PC-9 (cell line): Measurements from ENCODE around the gene NXPH2. TPM values are rescaled to one million over a fixed set of nuclear protein-coding genes. Genes with fewer than 3 reads are reported as not detected.

Experiments
- BruUV-seq: library from RNA; stranded (reverse); fragments of 400-500 nt; replicated peaks from 2 replicates; lab custom pipeline; 2021; lab: Mats Ljungman, UMichigan
- CTCF ChIA-PET: fragments of 300-600 bp; sonication (Branson Sonifier 250); formaldehyde crosslinking; loops from one replicate; lab custom pipeline; 2022; ENCODE audit warnings: antibody characterized with exemption; lab: Charles Lee
- POLR2A ChIA-PET: fragments of 300-600 bp; sonication (Branson Sonifier 250); formaldehyde crosslinking; loops from one replicate; lab custom pipeline; 2022; ENCODE audit warnings: antibody characterized with exemption; ENCODE audit not compliant: unreplicated experiment; lab: Charles Lee
- DNase-seq, 2 experiments: peaks; one replicate each; pipeline versions ENCODE4 v3.0.0 to v3.0.0-alpha.2; 2015 to 2022; ENCODE audit warnings: mixed read lengths in 1 of 2
- H2AFZ ChIP-seq: fragments of 200-600 bp; sonication (generic); 2 replicates; pipeline ENCODE4 v1.8.1; 2017; ENCODE audit warnings: antibody characterized with exemption
- H3F3A ChIP-seq: fragments of 200-600 bp; sonication (generic); 2 replicates; pipeline ENCODE4 v1.8.1; 2017; ENCODE audit warnings: antibody characterized with exemption, mild to moderate bottlenecking, low read depth; ENCODE audit not compliant: insufficient read depth
- H3K27ac ChIP-seq: fragments of 200-600 bp; sonication (generic); 2 replicates; pipeline ENCODE4 v1.6.1; 2016; ENCODE audit warnings: mixed run types
- H3K27me3 ChIP-seq: fragments of 200-600 bp; sonication (generic); 2 replicates; pipeline ENCODE4 v1.6.1; 2016; ENCODE audit warnings: low read depth, mixed run types; ENCODE audit not compliant: insufficient read depth
- H3K36me3 ChIP-seq: fragments of 200-600 bp; sonication (generic); 2 replicates; pipeline ENCODE4 v1.6.1; 2016; ENCODE audit warnings: low read depth, mixed run types
- H3K4me1 ChIP-seq: fragments of 200-600 bp; sonication (generic); replicated peaks from 2 replicates; pipeline ENCODE4 v1.6.1; 2016; ENCODE audit warnings: mixed run types; ENCODE audit not compliant: insufficient read depth
- H3K4me2 ChIP-seq: fragments of 200-600 bp; sonication (generic); 2 replicates; pipeline ENCODE4 v1.6.1; 2017; ENCODE audit warnings: mixed run types
- H3K4me3 ChIP-seq: fragments of 200-600 bp; sonication (generic); 2 replicates; pipeline ENCODE4 v1.6.1; 2016; ENCODE audit warnings: mixed run types
- H3K79me2 ChIP-seq: fragments of 200-600 bp; sonication (generic); 2 replicates; pipeline ENCODE4 v1.6.1; 2017; ENCODE audit warnings: low read depth, mixed run types
- H3K9me2 ChIP-seq: fragments of 200-600 bp; sonication (generic); 2 replicates; pipeline ENCODE4 v1.8.1; 2017; ENCODE audit warnings: mild to moderate bottlenecking; ENCODE audit not compliant: insufficient read depth
- H3K9me3 ChIP-seq: fragments of 200-600 bp; sonication (generic); 2 replicates; pipeline ENCODE4 v1.8.1; 2016; ENCODE audit warnings: low read depth; ENCODE audit not compliant: insufficient read depth
- H4K20me1 ChIP-seq: fragments of 200-600 bp; sonication (generic); 2 replicates; pipeline ENCODE4 v1.8.1; 2017; ENCODE audit not compliant: insufficient read depth
- EZH2 ChIP-seq: fragments of 200-600 bp; sonication (generic); IDR thresholded peaks from 2 replicates; pipeline ENCODE4 v1.8.0; 2017; ENCODE audit warnings: antibody characterized with exemption, low read depth
- intact Hi-C: fragments of 100-400 bp; cut with micrococcal nuclease; formaldehyde crosslinking; loops from one replicate; pipeline ENCODE4 v1.10.0; 2022; ENCODE audit not compliant: unreplicated experiment
- total RNA-seq: library from RNA; stranded (reverse); gene quantifications from 2 replicates; pipeline ENCODE4 v1.2.3, GENCODE V29; 2021
- TF ChIP-seq, protein P1 (sequence below): fragments of 200-600 bp; sonication (generic); conservative IDR thresholded peaks from 2 replicates; pipeline ENCODE4 v1.6.1; 2017; ENCODE audit warnings: mixed run types, antibody characterized with exemption, mild to moderate bottlenecking, moderate library complexity

Gene NXPH2
- total RNA-seq, 1 experiment from 2014 or later = not detected

DNA sequence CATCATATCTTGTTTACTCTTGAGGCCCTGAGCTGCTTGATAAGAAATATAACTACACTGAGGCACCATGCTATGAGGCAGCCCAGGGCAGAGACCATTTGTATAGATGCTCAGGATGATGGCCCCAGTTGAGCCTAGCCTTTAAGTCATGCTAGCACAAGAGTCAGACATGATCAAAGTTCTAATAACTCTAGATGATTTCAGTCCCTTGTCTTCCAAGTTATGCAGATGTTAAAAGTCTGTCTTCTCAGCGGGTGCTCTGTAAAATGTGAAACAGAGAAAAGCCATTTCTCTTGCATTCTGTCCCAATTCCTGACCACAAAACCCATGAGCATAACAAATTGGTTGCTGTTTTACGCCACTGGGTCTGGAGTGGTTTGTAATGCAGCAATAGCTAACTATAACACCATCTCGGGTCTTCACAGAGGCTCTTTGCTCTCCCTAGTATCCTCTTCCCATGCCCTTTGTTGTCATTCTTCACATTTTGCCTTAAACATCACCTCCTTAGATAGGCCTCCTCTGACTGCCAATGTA lies 49.6 kb downstream of the NXPH2 start:
- Histone ChIP-seq H4K20me1 (no peaks in the 10 kb centered on the region), H3K27me3 (no peaks in the 10 kb centered on the region), H3K27ac (no peak overlapping the region), H2AFZ (no peak overlapping the region), H3K4me3 (no peak overlapping the region), H3K36me3 (no peaks in the 10 kb centered on the region), H3K4me1 (no peaks in the 10 kb centered on the region), H3K9me3 (no peaks in the 10 kb centered on the region), H3F3A (no peaks in the 10 kb centered on the region), H3K9me2 (no peaks in the 10 kb centered on the region), H3K79me2 (no peaks in the 10 kb centered on the region), H3K4me2 (no peak overlapping the region)
- intact Hi-C loops = no loop called here
- no TSS peak for BruUV-seq
- ChIA-PET CTCF (no interaction called here), POLR2A (no interaction called here)
- TF ChIP-seq, protein P1, sequence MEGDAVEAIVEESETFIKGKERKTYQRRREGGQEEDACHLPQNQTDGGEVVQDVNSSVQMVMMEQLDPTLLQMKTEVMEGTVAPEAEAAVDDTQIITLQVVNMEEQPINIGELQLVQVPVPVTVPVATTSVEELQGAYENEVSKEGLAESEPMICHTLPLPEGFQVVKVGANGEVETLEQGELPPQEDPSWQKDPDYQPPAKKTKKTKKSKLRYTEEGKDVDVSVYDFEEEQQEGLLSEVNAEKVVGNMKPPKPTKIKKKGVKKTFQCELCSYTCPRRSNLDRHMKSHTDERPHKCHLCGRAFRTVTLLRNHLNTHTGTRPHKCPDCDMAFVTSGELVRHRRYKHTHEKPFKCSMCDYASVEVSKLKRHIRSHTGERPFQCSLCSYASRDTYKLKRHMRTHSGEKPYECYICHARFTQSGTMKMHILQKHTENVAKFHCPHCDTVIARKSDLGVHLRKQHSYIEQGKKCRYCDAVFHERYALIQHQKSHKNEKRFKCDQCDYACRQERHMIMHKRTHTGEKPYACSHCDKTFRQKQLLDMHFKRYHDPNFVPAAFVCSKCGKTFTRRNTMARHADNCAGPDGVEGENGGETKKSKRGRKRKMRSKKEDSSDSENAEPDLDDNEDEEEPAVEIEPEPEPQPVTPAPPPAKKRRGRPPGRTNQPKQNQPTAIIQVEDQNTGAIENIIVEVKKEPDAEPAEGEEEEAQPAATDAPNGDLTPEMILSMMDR = no peak
- TF ChIP-seq EZH2 = no peak
- no peak for DNase-seq

DNA sequence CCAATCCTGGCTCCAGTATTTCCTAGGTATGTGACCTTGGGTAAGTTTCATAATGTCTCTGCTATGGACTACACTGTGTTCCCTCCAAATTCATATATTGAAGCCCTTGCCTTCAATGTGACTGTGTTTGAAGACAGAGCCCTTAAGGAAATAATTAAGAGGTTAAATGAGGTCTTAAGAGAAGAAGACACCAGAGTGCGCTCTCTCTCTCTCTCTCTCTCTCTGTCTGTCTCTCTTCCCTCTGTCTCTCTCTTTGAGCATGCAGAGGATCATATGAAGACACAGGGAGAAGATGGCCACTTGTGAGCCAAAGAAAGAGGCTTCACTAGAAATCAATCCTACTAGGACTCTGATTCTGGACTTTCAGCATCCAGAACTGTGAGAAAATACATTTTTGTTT lies 52.2 kb downstream of the NXPH2 start:
- Histone ChIP-seq H4K20me1 (no peaks in the 10 kb centered on the region), H3K9me2 (no peaks in the 10 kb centered on the region), H3K4me2 (no peak overlapping the region), H3K9me3 (no peaks in the 10 kb centered on the region), H2AFZ (no peak overlapping the region), H3K79me2 (no peaks in the 10 kb centered on the region), H3K27me3 (no peaks in the 10 kb centered on the region), H3K4me1 (no peaks in the 10 kb centered on the region), H3K4me3 (no peak overlapping the region), H3K27ac (no peak overlapping the region), H3F3A (no peaks in the 10 kb centered on the region), H3K36me3 (no peaks in the 10 kb centered on the region)
- no peak for DNase-seq
- CTCF ChIA-PET = no interaction called here
- BruUV-seq = no TSS peak
- no peak for TF ChIP-seq EZH2
- TF ChIP-seq, protein P1 = no peak
- POLR2A ChIA-PET = no interaction called here
- intact Hi-C loops = no loop called here

DNA sequence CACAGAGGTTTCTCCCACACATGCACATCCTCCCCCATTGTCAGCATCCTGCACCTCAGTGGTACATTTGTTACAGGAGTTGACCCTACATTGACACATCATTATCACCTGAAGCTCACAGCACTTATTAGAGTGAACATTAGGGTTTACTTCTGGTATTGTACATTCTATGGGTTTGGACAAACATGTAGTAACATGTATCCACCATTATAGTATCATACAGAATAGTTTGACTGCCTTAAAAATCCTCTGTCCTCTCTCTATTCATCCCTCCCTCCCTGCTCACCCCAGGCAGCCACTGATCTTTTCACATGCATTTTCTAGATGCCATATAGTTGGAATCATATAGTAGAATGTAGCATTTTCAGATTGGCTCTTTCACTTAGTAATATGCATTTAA lies 53.5 kb downstream of the NXPH2 start:
- no peaks in the 10 kb centered on the region for H3K79me2 ChIP-seq
- no peaks in the 10 kb centered on the region for H3K9me3 ChIP-seq
- no peaks in the 10 kb centered on the region for H4K20me1 ChIP-seq
- H3K27ac ChIP-seq = no peak overlapping the region
- ChIA-PET CTCF (no interaction called here), POLR2A (no interaction called here)
- H2AFZ ChIP-seq = no peak overlapping the region
- no peaks in the 10 kb centered on the region for H3K9me2 ChIP-seq
- no peaks in the 10 kb centered on the region for H3F3A ChIP-seq
- intact Hi-C loops = no loop called here
- no peaks in the 10 kb centered on the region for H3K4me1 ChIP-seq
- no peak for TF ChIP-seq EZH2
- TF ChIP-seq, protein P1 = no peak
- H3K36me3 ChIP-seq = no peaks in the 10 kb centered on the region
- H3K27me3 ChIP-seq = no peaks in the 10 kb centered on the region
- no peak overlapping the region for H3K4me3 ChIP-seq
- BruUV-seq = no TSS peak
- no peak for DNase-seq
- H3K4me2 ChIP-seq = no peak overlapping the region
